K562 (cell line): Measurements from ENCODE around the gene C22orf31. TPM values are rescaled to one million over a fixed set of nuclear protein-coding genes. Genes with fewer than 3 reads are reported as not detected.

Experiments
- ATAC-seq: fragments of 200-7000 bp; cut with Tn5 transposase; 3 replicates; pipeline ENCODE4 v1.9.1; 2020; ENCODE audit warnings: moderate library complexity
- BruUV-seq: library from RNA; stranded (reverse); fragments of 400-500 nt; replicated peaks from 2 replicates; lab custom pipeline; 2021; lab: Mats Ljungman, UMichigan
- CTCF ChIA-PET: fragments of 300-600 bp; formaldehyde crosslinking; extraction: SDS; loops from one replicate; lab custom pipeline; 2021; ENCODE audit warnings: low intra/inter-chr PET ratio; lab: Yijun Ruan, JAX
- POLR2A ChIA-PET: fragments of 300-600, 350-650 bp; sonication (Branson Sonifier 250); formaldehyde crosslinking; extraction: SDS; loops from one replicate; lab custom pipeline; 2021; ENCODE audit warnings: antibody characterized with exemption, inconsistent platforms; lab: Yijun Ruan, JAX
- DNase-seq, 4 experiments: peaks; one replicate each; pipeline versions ENCODE4 v3.0.0 to v3.0.0-alpha.2; 2011 to 2018; ENCODE audit warnings: low spot score in 3 of 4, mixed read lengths in 3 of 4; ENCODE audit errors: extremely low read depth in 1 of 4
- FAIRE-seq: peaks from 2 replicates; lab custom pipeline; 2011; peaks lifted over from hg19 to GRCh38; lab: Jason Lieb, UNC
- H2AFZ ChIP-seq: 2 replicates; pipeline ENCODE4 v1.6.0; 2011; ENCODE audit warnings: low read depth, low read length, control low read depth, inconsistent platforms
- H3K27ac ChIP-seq: fragments of 200-600 bp; 3 replicates; pipeline ENCODE4 v1.8.0; 2011; ENCODE audit warnings: low read depth, mild to moderate bottlenecking, control low read depth, inconsistent platforms, low read length, moderate library complexity, mixed read lengths; ENCODE audit errors: extremely low read depth
- H3K27me3 ChIP-seq, 2 experiments: fragments of 300-600 bp in 1 of 2; 2 replicates in 1 of 2; 3 replicates in 1 of 2; pipeline versions ENCODE4 v1.6.0 to v1.8.0; 2011; ENCODE audit warnings: inconsistent platforms in 2 of 2, low read length in 2 of 2, mild to moderate bottlenecking in 1 of 2, mixed read lengths in 1 of 2, moderate library complexity in 1 of 2; ENCODE audit not compliant: control insufficient read depth in 2 of 2, insufficient read depth in 2 of 2
- H3K36me3 ChIP-seq: fragments of 300-600 bp; 3 replicates; pipeline ENCODE4 v1.8.0; 2011; ENCODE audit warnings: mild to moderate bottlenecking, low read length, inconsistent platforms; ENCODE audit not compliant: control insufficient read depth, insufficient read depth
- H3K4me1 ChIP-seq, 2 experiments: fragments of 200-600 bp in 1 of 2; replicated peaks in 1 of 2; 2 replicates in 1 of 2; 3 replicates in 1 of 2; pipeline versions ENCODE4 v1.5.1 to v1.8.0; 2011; ENCODE audit warnings: inconsistent platforms in 2 of 2, low read length in 2 of 2, mild to moderate bottlenecking in 1 of 2, mixed read lengths in 1 of 2, moderate library complexity in 1 of 2; ENCODE audit not compliant: control insufficient read depth in 2 of 2, insufficient read depth in 2 of 2
- H3K4me2 ChIP-seq: 2 replicates; pipeline ENCODE4 v1.6.1; 2011; ENCODE audit warnings: low read length, control low read depth, inconsistent platforms, mixed read lengths; ENCODE audit not compliant: insufficient read depth
- H3K4me3 ChIP-seq: fragments of 200-600 bp; sonication (generic), shearing (Covaris generic); 2 replicates; pipeline ENCODE4 v1.5.1; 2016; ENCODE audit warnings: control low read depth, inconsistent platforms
- H3K79me2 ChIP-seq: fragments of 200-600 bp; 3 replicates; pipeline ENCODE4 v1.8.0; 2011; ENCODE audit warnings: low read length, inconsistent platforms; ENCODE audit not compliant: control insufficient read depth, insufficient read depth
- H3K9ac ChIP-seq, 2 experiments: 2 replicates each; pipeline versions ENCODE4 v1.6.0 to v1.6.1; 2011; ENCODE audit warnings: low read depth in 2 of 2, low read length in 2 of 2, control low read depth in 1 of 2, inconsistent platforms in 1 of 2, mild to moderate bottlenecking in 1 of 2, mixed read lengths in 1 of 2; ENCODE audit not compliant: insufficient read depth in 1 of 2
- H3K9me1 ChIP-seq: one replicate; pipeline ENCODE4 v1.6.0; 2011; ENCODE audit warnings: inconsistent platforms, mild to moderate bottlenecking, low read length, moderate library complexity; ENCODE audit not compliant: control insufficient read depth, insufficient read depth
- H3K9me3 ChIP-seq: replicated peaks from 2 replicates; pipeline ENCODE4 v1.5.1; 2011; ENCODE audit warnings: low read depth, low read length, inconsistent platforms; ENCODE audit not compliant: control insufficient read depth, insufficient read depth
- H4K20me1 ChIP-seq: replicated peaks from 2 replicates; pipeline ENCODE4 v1.6.1; 2011; ENCODE audit warnings: low read length, inconsistent platforms, mixed read lengths; ENCODE audit not compliant: control insufficient read depth, insufficient read depth
- BRF1 ChIP-seq: IDR thresholded peaks from 3 replicates; pipeline ENCODE4 v1.6.1; 2011; ENCODE audit warnings: borderline replicate concordance, mild to moderate bottlenecking; ENCODE audit not compliant: insufficient read length; ENCODE audit errors: extremely low read depth
- EGR1 ChIP-seq: fragments of 450-650 bp; conservative IDR thresholded peaks from 2 replicates; pipeline ENCODE4 v1.6.1; 2017; ENCODE audit warnings: mild to moderate bottlenecking
- ELF1 ChIP-seq: fragments of 200-800 bp; sonication (Bioruptor generic); IDR thresholded peaks from 2 replicates; pipeline ENCODE4 v1.6.1; 2016; ENCODE audit warnings: missing genetic modification characterization, missing compliant biosample characterization
- FOXJ3 ChIP-seq: sonication (generic); formaldehyde crosslinking; IDR thresholded peaks from 2 replicates; pipeline ENCODE4 v1.4.0; 2020; ENCODE audit warnings: mild to moderate bottlenecking, missing genetic modification reagents
- NEUROD1 ChIP-seq: fragments of 150-350 bp; IDR thresholded peaks from 2 replicates; pipeline ENCODE4 v1.6.1; 2014; ENCODE audit warnings: borderline replicate concordance, low read length, low read depth; ENCODE audit not compliant: partially characterized antibody
- NFE2L1 ChIP-seq: fragments of 450-650 bp; IDR thresholded peaks from 2 replicates; pipeline ENCODE4 v1.6.1; 2016; ENCODE audit warnings: missing genetic modification characterization, low read depth, mild to moderate bottlenecking, missing compliant biosample characterization, moderate library complexity, borderline replicate concordance
- OTX1 ChIP-seq: fragments of 450-650 bp; formaldehyde crosslinking; IDR thresholded peaks from 2 replicates; pipeline ENCODE4 v1.4.0; 2022; ENCODE audit warnings: mild to moderate bottlenecking
- PHB ChIP-seq: fragments of 250-450 bp; sonication (Bioruptor Pico); IDR thresholded peaks from 2 replicates; pipeline ENCODE4 v1.5.0; 2021
- RBM17 ChIP-seq: fragments of 200-400 bp; formaldehyde crosslinking; IDR thresholded peaks from 2 replicates; pipeline ENCODE4 v1.6.1; 2017; ENCODE audit warnings: low read depth, mild to moderate bottlenecking, low read length, borderline replicate concordance
- SMARCB1 ChIP-seq: IDR thresholded peaks from 2 replicates; pipeline ENCODE4 v1.6.1; 2011; ENCODE audit warnings: improper control_type of control experiment, low read depth; ENCODE audit not compliant: insufficient read length
- TBP ChIP-seq: optimal IDR thresholded peaks from 2 replicates; pipeline ENCODE3; 2011; ENCODE audit warnings: low read depth, low read length, improper control_type of control experiment
- U2AF1 ChIP-seq: fragments of 200-400 bp; formaldehyde crosslinking; optimal IDR thresholded peaks from 2 replicates; pipeline ENCODE3; 2017; ENCODE audit warnings: mild to moderate bottlenecking, low read depth, low read length, moderate library complexity
- ZC3H8 ChIP-seq: fragments of 450-650 bp; IDR thresholded peaks from 2 replicates; pipeline ENCODE4 v1.6.1; 2017
- ZNF354B ChIP-seq: fragments of 250-450 bp; sonication (Bioruptor Pico); IDR thresholded peaks from 2 replicates; pipeline ENCODE4 v1.4.0; 2020
- ZNF57 ChIP-seq: fragments of 450-650 bp; formaldehyde crosslinking; IDR thresholded peaks from 2 replicates; pipeline ENCODE4 v1.4.0; 2020; ENCODE audit warnings: mild to moderate bottlenecking, moderate library complexity
- ZNF586 ChIP-seq: fragments of 450-650 bp; formaldehyde crosslinking; conservative IDR thresholded peaks from 2 replicates; pipeline ENCODE4 v1.4.0; 2020; ENCODE audit warnings: mild to moderate bottlenecking, moderate library complexity
- ZNF589 ChIP-seq: fragments of 200-800 bp; sonication (Bioruptor generic); IDR thresholded peaks from 2 replicates; pipeline ENCODE4 v1.6.1; 2016; ENCODE audit warnings: low read depth, missing genetic modification characterization, missing compliant biosample characterization
- WGBS: fragments of 100-300 bp; shearing (Covaris generic); methylation state at CpG from one replicate; pipeline ENCODE4 v1.1.6; 2016; ENCODE audit warnings: low coverage, mixed read lengths; ENCODE audit not compliant: insufficient coverage; ENCODE audit errors: missing lambda C conversion rate; 5-methylcytosine and 5-hydroxymethylcytosine counted together
- in situ Hi-C: fragments of 300-500 bp; cut with MboI; formaldehyde crosslinking; loops from 4 replicates; pipeline ENCODE4 v1.15.0; 2018; ENCODE audit warnings: inconsistent platforms, mixed read lengths
- intact Hi-C: fragments of 100-400 bp; cut with micrococcal nuclease; formaldehyde crosslinking; loops from 2 replicates; pipeline ENCODE4 v1.14.2; 2022
- polyA plus RNA-seq, 8 experiments: library from polyadenylated mRNA; depleted of rRNA in 4 of 8; stranded (reverse) in 5 of 8; unstranded in 3 of 8; fragments of >200 nt; fragmentation: Nextera tagmentation in 2 of 8; fragmentation: Illumina TruSeq in 1 of 8; extraction: Ambion mirVana in 2 of 8; extraction: Trizol in 1 of 8; gene quantifications; 2 replicates each; pipeline versions ENCODE4 v1.2.1 to v1.2.3, GENCODE V29; 2011 to 2014; ENCODE audit warnings: inconsistent platforms in 1 of 8, missing spikeins in 1 of 8
- total RNA-seq, 7 experiments: library from RNA; depleted of rRNA in 6 of 7; stranded (reverse); fragments of >200 nt in 6 of 7; fragmentation: Illumina TruSeq in 2 of 7; extraction: Trizol in 2 of 7; gene quantifications; 2 replicates each; pipeline versions ENCODE4 v1.2.1 to v1.2.3, GENCODE V29; 2011 to 2021; ENCODE audit warnings: low replicate concordance in 1 of 7
- TF ChIP-seq, protein P1 (sequence below): fragments of 450-650 bp; IDR thresholded peaks from 2 replicates; pipeline ENCODE4 v1.6.1; 2018; ENCODE audit not compliant: partially characterized antibody

Gene C22orf31
- total and polyA plus RNA-seq, 9 of the 15 experiments (the other 6 are each of a cell fraction or from before 2014, with no cell fraction given), result not detected

DNA sequence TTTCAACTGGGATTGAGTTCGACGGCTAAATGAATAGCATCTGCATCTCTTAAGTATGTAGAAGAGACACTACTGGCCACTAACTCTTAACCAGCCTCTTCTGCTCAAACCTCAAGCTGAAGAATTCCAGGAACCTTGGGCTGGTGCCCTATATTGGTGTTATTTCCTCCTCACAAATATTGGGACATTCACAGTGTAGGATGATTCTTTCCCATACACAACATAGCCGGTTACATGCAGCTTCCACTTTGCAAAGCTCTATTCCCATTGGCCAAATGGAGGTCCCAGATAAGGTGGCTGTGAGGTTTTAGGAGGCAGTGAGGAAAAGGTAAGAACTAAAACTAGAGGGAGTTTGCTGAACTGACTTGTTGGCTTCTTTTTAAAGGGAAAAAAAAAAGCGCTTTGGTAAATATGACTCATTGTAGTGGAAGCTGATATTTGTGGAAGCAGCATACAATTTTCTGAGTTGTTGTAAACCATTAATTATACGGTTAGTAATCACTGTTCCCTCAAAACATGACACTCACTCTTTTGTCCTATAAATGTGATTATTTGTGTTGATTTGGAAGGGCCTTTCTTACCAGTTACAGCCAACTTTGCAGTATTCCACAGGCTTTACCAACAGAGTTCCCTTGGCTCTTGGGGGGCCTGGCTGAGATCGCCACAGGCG, 17.6 kb downstream of the C22orf31 start (continued):
- TF ChIP-seq, protein P1, sequence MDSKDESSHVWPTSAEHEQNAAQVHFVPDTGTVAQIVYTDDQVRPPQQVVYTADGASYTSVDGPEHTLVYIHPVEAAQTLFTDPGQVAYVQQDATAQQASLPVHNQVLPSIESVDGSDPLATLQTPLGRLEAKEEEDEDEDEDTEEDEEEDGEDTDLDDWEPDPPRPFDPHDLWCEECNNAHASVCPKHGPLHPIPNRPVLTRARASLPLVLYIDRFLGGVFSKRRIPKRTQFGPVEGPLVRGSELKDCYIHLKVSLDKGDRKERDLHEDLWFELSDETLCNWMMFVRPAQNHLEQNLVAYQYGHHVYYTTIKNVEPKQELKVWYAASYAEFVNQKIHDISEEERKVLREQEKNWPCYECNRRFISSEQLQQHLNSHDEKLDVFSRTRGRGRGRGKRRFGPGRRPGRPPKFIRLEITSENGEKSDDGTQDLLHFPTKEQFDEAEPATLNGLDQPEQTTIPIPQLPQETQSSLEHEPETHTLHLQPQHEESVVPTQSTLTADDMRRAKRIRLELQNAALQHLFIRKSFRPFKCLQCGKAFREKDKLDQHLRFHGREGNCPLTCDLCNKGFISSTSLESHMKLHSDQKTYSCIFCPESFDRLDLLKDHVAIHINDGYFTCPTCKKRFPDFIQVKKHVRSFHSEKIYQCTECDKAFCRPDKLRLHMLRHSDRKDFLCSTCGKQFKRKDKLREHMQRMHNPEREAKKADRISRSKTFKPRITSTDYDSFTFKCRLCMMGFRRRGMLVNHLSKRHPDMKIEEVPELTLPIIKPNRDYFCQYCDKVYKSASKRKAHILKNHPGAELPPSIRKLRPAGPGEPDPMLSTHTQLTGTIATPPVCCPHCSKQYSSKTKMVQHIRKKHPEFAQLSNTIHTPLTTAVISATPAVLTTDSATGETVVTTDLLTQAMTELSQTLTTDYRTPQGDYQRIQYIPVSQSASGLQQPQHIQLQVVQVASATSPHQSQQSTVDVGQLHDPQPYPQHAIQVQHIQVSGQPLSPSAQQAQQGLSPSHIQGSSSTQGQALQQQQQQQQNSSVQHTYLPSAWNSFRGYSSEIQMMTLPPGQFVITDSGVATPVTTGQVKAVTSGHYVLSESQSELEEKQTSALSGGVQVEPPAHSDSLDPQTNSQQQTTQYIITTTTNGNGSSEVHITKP, result no peak

DNA sequence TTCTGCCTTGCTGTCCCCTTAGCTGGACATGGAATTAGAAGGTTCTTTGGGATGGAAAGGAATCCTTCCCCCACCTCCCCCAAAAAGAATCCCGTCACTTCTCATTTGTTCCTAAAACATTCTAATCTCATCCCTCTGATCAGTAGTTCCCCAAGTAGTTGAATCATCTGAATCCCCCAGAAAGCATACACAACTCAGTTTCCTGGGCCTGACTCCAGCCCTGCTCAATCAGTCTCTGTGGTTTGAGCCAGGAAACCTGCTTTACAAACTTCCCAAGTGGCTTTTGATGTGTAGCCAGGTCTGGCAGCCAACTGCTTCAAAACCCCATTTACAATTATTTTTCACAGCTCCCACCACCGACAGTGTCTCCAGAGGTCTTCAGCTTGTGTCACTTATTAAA, 20.2 kb downstream of the C22orf31 start:
- WGBS, result 44% methylated on average over 1 of the region's 2 CpGs
- Histone ChIP-seq H3K9ac (no peak overlapping the region), H3K9me3 (no peaks in the 10 kb centered on the region)
- TF ChIP-seq ELF1, result no peak
- TF ChIP-seq RBM17, result no peak
- TF ChIP-seq ZNF354B (CRISPR knock-in tag), result no peak
- no peak for TF ChIP-seq BRF1
- no peak for TF ChIP-seq ZNF589
- TF ChIP-seq PHB, result no peak
- TF ChIP-seq ZC3H8, result no peak
- no peak for TF ChIP-seq EGR1
- TF ChIP-seq FOXJ3 (CRISPR knock-in tag), result no peak
- TF ChIP-seq ZNF586 (CRISPR knock-in tag), result no peak
- TF ChIP-seq ZNF57, result no peak
- TF ChIP-seq SMARCB1, result no peak
- no peak for TF ChIP-seq NEUROD1
- TF ChIP-seq U2AF1, result no peak
- TF ChIP-seq OTX1, result no peak
- no peak for TF ChIP-seq NFE2L1 (tag)
- TF ChIP-seq TBP, result no peak

More for the DNA sequence above, 20.2 kb downstream of the C22orf31 start:
- ATAC-seq, result no peak
- intact Hi-C loops (loop anchor here (5.0 kb wide), 2 partner anchors 206 to 439 kb away; no protein-coding TSS in a partner anchor), in situ Hi-C loops (no loop called here)
- no peaks in the 10 kb centered on the region for H3K27me3 ChIP-seq
- H3K27ac ChIP-seq, result no peak overlapping the region
- H4K20me1 ChIP-seq, result no peaks in the 10 kb centered on the region
- no peaks in the 10 kb centered on the region for H3K9me1 ChIP-seq
- ChIA-PET CTCF (interaction anchor here (1.4 to 3.1 kb wide), 3 partner anchors 186 to 1020 kb away, joined by 3 to 33 read pairs (median 8); no protein-coding TSS in a partner anchor), POLR2A (interaction anchor here (1.0 to 1.4 kb wide), 2 partner anchors 8 to 111 kb away, joined by 5 to 7 read pairs; no protein-coding TSS in a partner anchor)
- no peaks in the 10 kb centered on the region for H3K79me2 ChIP-seq
- peaks cover 20% of the 10 kb centered on the region; the same call in 2 of the 3 replicates for H3K36me3 ChIP-seq
- no peak overlapping the region for H3K4me3 ChIP-seq
- BruUV-seq, result no TSS peak
- H2AFZ ChIP-seq, result no peak overlapping the region
- no peaks in the 10 kb centered on the region; a peak in 1 of 5 replicates for H3K4me1 ChIP-seq
- H3K4me2 ChIP-seq, result no peak overlapping the region
- FAIRE-seq, result no peak
- no peak for DNase-seq
